Anterior cingulate cortex (tissue), 58 donors: ENCODE data around the gene ARPC5L.
"Not testable (repeated sequence)": the region's sequence is repeated elsewhere in the genome, so short reads cannot be mapped to it uniquely, and the experiment has no call there.

Experiments
- DNase-seq, 58 donors: peaks; one replicate each; lab custom pipeline; 2025; lab: John Stamatoyannopoulos, UW

The ARPC5L gene

GRCh38 chr9:124839612-124840299 lies 22.2 kb upstream of the ARPC5L start:
- no peak for DNase-seq

- DNase-seq: no peak
Observed at GRCh38 chr9:124840300-124840833, 21.6 kb upstream of the ARPC5L start.

GRCh38 chr9:124841075-124841821 lies 20.7 kb upstream of the ARPC5L start:
- DNase-seq: no peak

- DNase-seq: no peak
Observed at GRCh38 chr9:124843456-124844034, 18.4 kb upstream of the ARPC5L start.

GRCh38 chr9:124844291-124844690 lies 17.6 kb upstream of the ARPC5L start:
- DNase-seq: no peak

- DNase-seq: not testable (repeated sequence)
Observed at GRCh38 chr9:124846467-124846866, 15.5 kb upstream of the ARPC5L start.

- no peak for DNase-seq
Observed at GRCh38 chr9:124846969-124847368, 15.0 kb upstream of the ARPC5L start.

- DNase-seq: no peak
Observed at GRCh38 chr9:124849801-124850200, 12.1 kb upstream of the ARPC5L start.

GRCh38 chr9:124852121-124852828 lies 9.7 kb upstream of the ARPC5L start:
- no peak for DNase-seq

GRCh38 chr9:124852829-124853531 lies 8.9 kb upstream of the ARPC5L start, which contains the start of gene WDR38:
Gene WDR38 (plus strand): TSS chr9:124853460. CDS start chr9:124853532, 72 bp downstream.
- peak in 50 of 58 donors; percentile 12 to 80 (median 54) for DNase-seq

- DNase-seq: no peak
Observed at GRCh38 chr9:124853605-124854143, 8.3 kb upstream of the ARPC5L start.

- no peak for DNase-seq
Observed at GRCh38 chr9:124854161-124854560, 7.8 kb upstream of the ARPC5L start.

GRCh38 chr9:124854822-124855221 lies 7.1 kb upstream of the ARPC5L start:
- DNase-seq: no peak

GRCh38 chr9:124855566-124855943 lies 6.4 kb upstream of the ARPC5L start:
- no peak for DNase-seq

- DNase-seq: peak in 2 of 58 donors; percentile 27 to 28
Observed at GRCh38 chr9:124855944-124856765, 5.8 kb upstream of the ARPC5L start.

GRCh38 chr9:124857533-124858162 lies 4.3 kb upstream of the ARPC5L start:
- no peak for DNase-seq

GRCh38 chr9:124858330-124859046 lies 3.4 kb upstream of the ARPC5L start:
- no peak for DNase-seq
